Loucy (cell line): ENCODE data around the gene KDM7A.

Experiments
- EZH2phosphoT487 ChIP-seq: fragments of 200-600 bp; IDR thresholded peaks from 2 replicates; pipeline ENCODE4 v1.6.1; 2018; ENCODE audit warnings: antibody characterized with exemption, mild to moderate bottlenecking, moderate library complexity, borderline replicate concordance
- TF ChIP-seq, protein P1 (sequence below): fragments of 200-600 bp; sonication (generic); conservative IDR thresholded peaks from 2 replicates; pipeline ENCODE4 v1.5.1; 2014; ENCODE audit warnings: mild to moderate bottlenecking, antibody characterized with exemption, low read length

DNA sequence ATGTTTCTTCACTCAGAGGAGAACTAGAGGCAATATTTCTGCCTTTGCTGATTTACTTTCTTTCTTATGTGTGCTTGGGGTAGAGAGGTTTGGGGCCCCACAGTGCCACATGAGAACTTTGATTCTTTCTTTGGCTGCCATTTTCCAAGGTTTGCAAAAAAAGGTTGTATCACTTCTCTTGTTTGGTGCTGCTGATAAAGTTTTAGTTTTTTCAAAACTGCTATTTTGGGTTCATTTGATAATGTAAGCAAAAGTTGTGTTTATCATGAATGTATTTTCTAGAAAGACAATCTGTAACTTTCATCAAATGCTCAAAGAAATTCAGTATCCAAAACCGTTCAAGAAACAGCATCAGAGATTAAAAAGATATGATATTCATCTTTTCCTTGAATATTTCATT lies 83.4 kb downstream of the KDM7A start:
- TF ChIP-seq, protein P1, sequence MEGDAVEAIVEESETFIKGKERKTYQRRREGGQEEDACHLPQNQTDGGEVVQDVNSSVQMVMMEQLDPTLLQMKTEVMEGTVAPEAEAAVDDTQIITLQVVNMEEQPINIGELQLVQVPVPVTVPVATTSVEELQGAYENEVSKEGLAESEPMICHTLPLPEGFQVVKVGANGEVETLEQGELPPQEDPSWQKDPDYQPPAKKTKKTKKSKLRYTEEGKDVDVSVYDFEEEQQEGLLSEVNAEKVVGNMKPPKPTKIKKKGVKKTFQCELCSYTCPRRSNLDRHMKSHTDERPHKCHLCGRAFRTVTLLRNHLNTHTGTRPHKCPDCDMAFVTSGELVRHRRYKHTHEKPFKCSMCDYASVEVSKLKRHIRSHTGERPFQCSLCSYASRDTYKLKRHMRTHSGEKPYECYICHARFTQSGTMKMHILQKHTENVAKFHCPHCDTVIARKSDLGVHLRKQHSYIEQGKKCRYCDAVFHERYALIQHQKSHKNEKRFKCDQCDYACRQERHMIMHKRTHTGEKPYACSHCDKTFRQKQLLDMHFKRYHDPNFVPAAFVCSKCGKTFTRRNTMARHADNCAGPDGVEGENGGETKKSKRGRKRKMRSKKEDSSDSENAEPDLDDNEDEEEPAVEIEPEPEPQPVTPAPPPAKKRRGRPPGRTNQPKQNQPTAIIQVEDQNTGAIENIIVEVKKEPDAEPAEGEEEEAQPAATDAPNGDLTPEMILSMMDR: no peak
- no peak for TF ChIP-seq EZH2phosphoT487
